GM23338 (cell line): ENCODE measurements around the gene C16orf86. TPM values are rescaled to one million over a fixed set of nuclear protein-coding genes. Genes with fewer than 3 reads are reported as not detected.

Experiments used
- ATAC-seq: fragments of 200-7000 bp; cut with Tn5 transposase; 3 replicates; pipeline ENCODE4 v1.9.1; 2020
- DNase-seq: peaks from one replicate; pipeline ENCODE4 v3.0.0-alpha.2; 2015; ENCODE audit warnings: low spot score
- H2AFZ ChIP-seq: fragments of 200-600 bp; sonication (generic); 2 replicates; pipeline ENCODE4 v1.8.0; 2016; ENCODE audit warnings: antibody characterized with exemption, mild to moderate bottlenecking, moderate library complexity
- H3F3A ChIP-seq: fragments of 200-600 bp; sonication (generic); replicated peaks from 2 replicates; pipeline ENCODE4 v1.8.0; 2017; ENCODE audit warnings: antibody characterized with exemption, mixed run types, low read depth
- H3K27ac ChIP-seq: fragments of 200-600 bp; sonication (generic); 2 replicates; pipeline ENCODE4 v1.6.1; 2016; ENCODE audit warnings: low read depth
- H3K27me3 ChIP-seq: fragments of 200-600 bp; sonication (generic); 2 replicates; pipeline ENCODE4 v1.8.0; 2016; ENCODE audit warnings: mild to moderate bottlenecking, mixed run types, moderate library complexity; ENCODE audit not compliant: insufficient read depth
- H3K36me3 ChIP-seq: fragments of 200-600 bp; sonication (generic); 2 replicates; pipeline ENCODE4 v1.8.0; 2016; ENCODE audit warnings: mild to moderate bottlenecking; ENCODE audit not compliant: insufficient read depth
- H3K4me1 ChIP-seq: fragments of 200-600 bp; sonication (generic); 2 replicates; pipeline ENCODE4 v1.8.0; 2016; ENCODE audit warnings: mild to moderate bottlenecking, moderate library complexity; ENCODE audit not compliant: insufficient read depth
- H3K4me2 ChIP-seq: fragments of 200-600 bp; sonication (generic); 2 replicates; pipeline ENCODE4 v1.7.1; 2017; ENCODE audit warnings: mixed run types
- H3K4me3 ChIP-seq: fragments of 200-600 bp; sonication (generic); 2 replicates; pipeline ENCODE4 v1.6.1; 2016; ENCODE audit warnings: mixed run types
- H3K79me2 ChIP-seq: fragments of 200-600 bp; sonication (generic); replicated peaks from 2 replicates; pipeline ENCODE4 v1.8.0; 2017; ENCODE audit warnings: mild to moderate bottlenecking; ENCODE audit not compliant: insufficient read depth
- H3K9me2 ChIP-seq: fragments of 200-600 bp; sonication (generic); 2 replicates; pipeline ENCODE4 v1.8.0; 2017; ENCODE audit not compliant: insufficient read depth
- H4K20me1 ChIP-seq: fragments of 200-600 bp; sonication (generic); replicated peaks from 2 replicates; pipeline ENCODE4 v1.8.0; 2017; ENCODE audit warnings: mild to moderate bottlenecking; ENCODE audit not compliant: insufficient read depth
- H3K27ac Mint-ChIP-seq: 2 replicates; pipeline ENCODE4 v1.8.0; 2020; ENCODE audit warnings: inconsistent platforms, mild to moderate bottlenecking, moderate library complexity, mixed read lengths
- H3K27me3 Mint-ChIP-seq: 3 replicates; pipeline ENCODE4 v1.8.0; 2022; ENCODE audit warnings: low read depth, mild to moderate bottlenecking, moderate library complexity, mixed read lengths, inconsistent platforms; ENCODE audit not compliant: insufficient read depth, poor library complexity
- H3K36me3 Mint-ChIP-seq: 3 replicates; pipeline ENCODE4 v1.8.0; 2021; ENCODE audit warnings: low read depth, mild to moderate bottlenecking, inconsistent platforms, moderate library complexity, mixed read lengths
- H3K4me1 Mint-ChIP-seq: 3 replicates; pipeline ENCODE4 v1.8.0; 2020; ENCODE audit warnings: mild to moderate bottlenecking, inconsistent platforms, mixed read lengths
- H3K4me3 Mint-ChIP-seq: 3 replicates; pipeline ENCODE4 v1.8.0; 2021; ENCODE audit warnings: moderate library complexity, mild to moderate bottlenecking, inconsistent platforms, mixed read lengths
- H3K9me3 Mint-ChIP-seq: 3 replicates; pipeline ENCODE4 v1.8.0; 2020; ENCODE audit warnings: moderate library complexity, mild to moderate bottlenecking, inconsistent platforms, mixed read lengths
- CREB1 ChIP-seq: fragments of 250-450 bp; sonication (Bioruptor Pico); IDR thresholded peaks from 2 replicates; pipeline ENCODE4 v1.5.0; 2020; ENCODE audit warnings: low read depth, mild to moderate bottlenecking, moderate library complexity
- ETS1 ChIP-seq: IDR thresholded peaks from 2 replicates; pipeline ENCODE4 v1.6.1; 2016; ENCODE audit warnings: antibody characterized with exemption
- EZH2 ChIP-seq: fragments of 200-600 bp; sonication (generic); IDR thresholded peaks from one replicate; pipeline ENCODE4 v1.8.0; 2017; ENCODE audit warnings: antibody characterized with exemption, mild to moderate bottlenecking, low read depth; ENCODE audit not compliant: unreplicated experiment
- EZH2phosphoT487 ChIP-seq: fragments of 200-600 bp; sonication (generic); IDR thresholded peaks from one replicate; pipeline ENCODE4 v1.8.1; 2018; ENCODE audit warnings: antibody characterized with exemption; ENCODE audit not compliant: unreplicated experiment
- JUNB ChIP-seq: IDR thresholded peaks from one replicate; pipeline ENCODE4 v1.6.1; 2016; ENCODE audit warnings: antibody characterized with exemption; ENCODE audit not compliant: unreplicated experiment
- NANOG ChIP-seq: IDR thresholded peaks from 2 replicates; pipeline ENCODE4 v1.6.1; 2016; ENCODE audit warnings: antibody characterized with exemption, borderline replicate concordance
- POLR2AphosphoS5 ChIP-seq: IDR thresholded peaks from 2 replicates; pipeline ENCODE4 v1.6.1; 2016; ENCODE audit warnings: antibody characterized with exemption, low read depth
- STAT1 ChIP-seq: IDR thresholded peaks from one replicate; pipeline ENCODE4 v1.6.1; 2016; ENCODE audit warnings: antibody characterized with exemption; ENCODE audit not compliant: unreplicated experiment
- ZNF331 ChIP-seq: fragments of 250-450 bp; sonication (Bioruptor Pico); IDR thresholded peaks from 2 replicates; pipeline ENCODE4 v1.5.0; 2020; ENCODE audit warnings: low read depth, mild to moderate bottlenecking, moderate library complexity
- ZNF462 ChIP-seq: fragments of 250-450 bp; sonication (Bioruptor Pico); IDR thresholded peaks from 2 replicates; pipeline ENCODE4 v1.5.0; 2020; ENCODE audit warnings: mild to moderate bottlenecking, moderate library complexity
- polyA plus RNA-seq: library from polyadenylated mRNA; unstranded; fragments of >200 nt; fragmentation: Nextera tagmentation; extraction: Ambion mirVana; gene quantifications from 2 replicates; pipeline ENCODE4 v1.2.1, GENCODE V29; 2016
- total RNA-seq: library from RNA; depleted of rRNA; stranded (reverse); fragments of >200 nt; shearing (Covaris generic); gene quantifications from 2 replicates; pipeline ENCODE4 v1.2.3, GENCODE V29; 2014
- TF ChIP-seq, protein P1 (sequence below), 2 experiments: fragments of 200-600 bp in 1 of 2; sonication (generic) in 1 of 2; conservative IDR thresholded peaks; 2 replicates each; pipeline versions ENCODE4 v1.5.1 to v1.6.1; 2016 to 2017; ENCODE audit warnings: antibody characterized with exemption in 2 of 2, low read depth in 2 of 2, mild to moderate bottlenecking in 2 of 2, moderate library complexity in 1 of 2

Gene C16orf86
- total and polyA plus RNA-seq, 2 experiments from 2014 or later, result 0.87 to 1.1 TPM

- TF ChIP-seq JUNB, result no peak
- H3K27me3 ChIP-seq, result peaks cover 26% of the 10 kb centered on the region
Observed at GRCh38 chr16:67656344-67657016, 10.1 kb upstream of the C16orf86 start.

GRCh38 chr16:67657017-67657608 is 9.5 kb upstream of the C16orf86 start:
- Histone ChIP-seq H4K20me1 (no peaks in the 10 kb centered on the region; the same call in 1 of the 2 replicates), H3K36me3 (no peaks in the 10 kb centered on the region), H3K9me2 (no peaks in the 10 kb centered on the region), H3K4me2 (no peak overlapping the region), H2AFZ (no peak overlapping the region), H3K4me1 (peaks cover 7% of the 10 kb centered on the region; the same call in 1 of the 2 replicates), H3K27me3 (peaks cover 22% of the 10 kb centered on the region), H3K4me3 (no peak overlapping the region), H3F3A (peaks cover 16% of the 10 kb centered on the region), H3K27ac (no peak overlapping the region), H3K79me2 (no peaks in the 10 kb centered on the region)
- peaks cover 40% of the 10 kb centered on the region for H3K27me3 Mint-ChIP-seq
- no peaks in the 10 kb centered on the region; the same call in 2 of the 3 replicates for H3K9me3 Mint-ChIP-seq
- H3K4me1 Mint-ChIP-seq, result peaks cover 11% of the 10 kb centered on the region; the same call in 2 of the 3 replicates
- no peak overlapping the region for H3K4me3 Mint-ChIP-seq
- no peak overlapping the region for H3K27ac Mint-ChIP-seq
- ATAC-seq (no peak), DNase-seq (no peak)
- peaks cover 5% of the 10 kb centered on the region; the same call in 1 of the 3 replicates for H3K36me3 Mint-ChIP-seq
- TF ChIP-seq POLR2AphosphoS5, result no peak
- TF ChIP-seq EZH2phosphoT487, result no peak
- no peak for TF ChIP-seq NANOG
- no peak for TF ChIP-seq CREB1 (CRISPR knock-in tag)
- TF ChIP-seq STAT1, result no peak
- TF ChIP-seq, protein P1, sequence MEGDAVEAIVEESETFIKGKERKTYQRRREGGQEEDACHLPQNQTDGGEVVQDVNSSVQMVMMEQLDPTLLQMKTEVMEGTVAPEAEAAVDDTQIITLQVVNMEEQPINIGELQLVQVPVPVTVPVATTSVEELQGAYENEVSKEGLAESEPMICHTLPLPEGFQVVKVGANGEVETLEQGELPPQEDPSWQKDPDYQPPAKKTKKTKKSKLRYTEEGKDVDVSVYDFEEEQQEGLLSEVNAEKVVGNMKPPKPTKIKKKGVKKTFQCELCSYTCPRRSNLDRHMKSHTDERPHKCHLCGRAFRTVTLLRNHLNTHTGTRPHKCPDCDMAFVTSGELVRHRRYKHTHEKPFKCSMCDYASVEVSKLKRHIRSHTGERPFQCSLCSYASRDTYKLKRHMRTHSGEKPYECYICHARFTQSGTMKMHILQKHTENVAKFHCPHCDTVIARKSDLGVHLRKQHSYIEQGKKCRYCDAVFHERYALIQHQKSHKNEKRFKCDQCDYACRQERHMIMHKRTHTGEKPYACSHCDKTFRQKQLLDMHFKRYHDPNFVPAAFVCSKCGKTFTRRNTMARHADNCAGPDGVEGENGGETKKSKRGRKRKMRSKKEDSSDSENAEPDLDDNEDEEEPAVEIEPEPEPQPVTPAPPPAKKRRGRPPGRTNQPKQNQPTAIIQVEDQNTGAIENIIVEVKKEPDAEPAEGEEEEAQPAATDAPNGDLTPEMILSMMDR (conservative IDR thresholded peaks at IDR 0.05; ENCODE audit: low read depth in 2 of 2), result no peak
- TF ChIP-seq ZNF331 (CRISPR knock-in tag), result no peak
- TF ChIP-seq ZNF462 (CRISPR knock-in tag), result no peak
- no peak for TF ChIP-seq ETS1
- no peak for TF ChIP-seq EZH2

More at GRCh38 chr16:67656344-67657016, 10.1 kb upstream of the C16orf86 start:
- Histone ChIP-seq H3K4me2 (no peak overlapping the region), H2AFZ (no peak overlapping the region), H4K20me1 (no peaks in the 10 kb centered on the region; the same call in 1 of the 2 replicates), H3K4me3 (no peak overlapping the region), H3K4me1 (peaks cover 3% of the 10 kb centered on the region; the same call in 1 of the 2 replicates), H3K36me3 (no peaks in the 10 kb centered on the region), H3F3A (peaks cover 10% of the 10 kb centered on the region), H3K27ac (no peak overlapping the region), H3K9me2 (no peaks in the 10 kb centered on the region), H3K79me2 (no peaks in the 10 kb centered on the region)
- Mint-ChIP-seq H3K9me3 (no peaks in the 10 kb centered on the region; the same call in 2 of the 3 replicates), H3K4me3 (no peak overlapping the region), H3K36me3 (peaks cover 8% of the 10 kb centered on the region; the same call in 1 of the 3 replicates), H3K27ac (no peak overlapping the region), H3K4me1 (peaks cover 5% of the 10 kb centered on the region; the same call in 2 of the 3 replicates), H3K27me3 (peaks cover 46% of the 10 kb centered on the region)
- ATAC-seq (no peak), DNase-seq (no peak)
